ELF-1 (cell line): ENCODE data around the gene THSD7A.
A peak's percentile ranks its signal among the peaks of the same experiment; 100 is the strongest.

Source experiments
- DNase-seq: peaks from one replicate; pipeline ENCODE4 v3.0.0-alpha.2; 2016; ENCODE audit warnings: low read depth, low spot score

The THSD7A gene

DNA sequence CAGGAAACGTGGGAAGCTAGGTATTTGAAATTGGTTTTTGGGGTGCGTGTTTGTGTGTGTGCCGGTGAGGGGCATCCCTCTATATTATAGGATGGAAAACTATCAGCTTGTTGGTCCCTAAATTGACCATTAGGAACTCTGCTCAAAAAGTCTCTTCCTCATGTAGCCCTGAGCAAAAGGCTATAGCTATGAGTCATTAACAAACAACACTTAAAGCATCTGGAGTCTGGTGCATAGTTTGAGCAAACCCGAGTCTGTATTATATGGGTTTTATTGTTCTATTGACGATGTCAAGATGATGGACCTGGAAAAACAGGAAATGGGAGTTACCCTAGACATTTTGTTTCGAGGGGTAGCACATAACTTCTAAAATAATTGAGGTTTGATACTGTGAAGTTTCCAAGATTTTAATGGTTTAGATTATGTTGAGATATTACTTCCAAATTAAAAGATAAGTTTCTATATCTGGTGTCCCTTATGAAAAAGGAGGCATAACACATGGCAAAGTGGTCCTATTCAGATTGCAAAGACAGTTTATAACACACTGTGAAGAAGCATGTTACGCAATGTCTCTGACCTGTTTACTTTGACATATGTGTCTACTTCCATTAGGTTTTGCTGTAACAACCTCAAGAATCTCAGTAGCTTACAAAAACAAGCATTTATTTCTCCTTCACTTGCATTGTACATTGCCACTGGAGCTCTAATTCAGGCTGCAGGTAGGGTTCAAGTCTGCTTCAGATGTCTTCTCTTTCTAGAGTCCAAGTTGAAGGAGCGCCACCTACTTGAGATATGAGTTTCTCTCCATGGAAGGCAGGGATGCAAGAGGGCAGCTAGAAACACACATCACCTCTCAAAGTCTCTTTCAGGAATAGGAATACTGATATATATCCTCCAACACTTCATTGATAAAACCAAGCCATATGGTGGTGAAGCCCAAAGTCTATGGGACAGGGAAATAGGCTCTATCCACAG lies 500.6 kb downstream of the THSD7A start:
- DNase-seq, result no peak

DNA sequence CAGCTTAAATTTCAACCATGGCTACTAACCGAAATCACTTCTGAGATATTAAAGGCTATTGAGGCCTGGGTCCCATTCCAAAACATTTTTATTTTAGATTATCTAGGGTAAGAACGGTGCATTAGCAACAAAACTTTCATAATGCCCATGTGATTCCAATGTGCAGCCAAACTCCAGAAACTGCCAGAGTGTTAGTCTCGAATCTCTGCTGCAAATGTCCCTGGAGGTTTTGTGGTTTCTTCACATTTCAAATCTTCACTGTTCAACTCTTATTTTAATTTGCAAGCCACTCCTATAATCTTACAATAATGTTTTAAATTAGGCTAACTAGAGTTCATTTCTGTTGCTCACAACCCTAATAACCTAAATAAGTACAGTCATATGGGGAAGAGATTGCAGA lies 501.3 kb downstream of the THSD7A start:
- no peak for DNase-seq

DNA sequence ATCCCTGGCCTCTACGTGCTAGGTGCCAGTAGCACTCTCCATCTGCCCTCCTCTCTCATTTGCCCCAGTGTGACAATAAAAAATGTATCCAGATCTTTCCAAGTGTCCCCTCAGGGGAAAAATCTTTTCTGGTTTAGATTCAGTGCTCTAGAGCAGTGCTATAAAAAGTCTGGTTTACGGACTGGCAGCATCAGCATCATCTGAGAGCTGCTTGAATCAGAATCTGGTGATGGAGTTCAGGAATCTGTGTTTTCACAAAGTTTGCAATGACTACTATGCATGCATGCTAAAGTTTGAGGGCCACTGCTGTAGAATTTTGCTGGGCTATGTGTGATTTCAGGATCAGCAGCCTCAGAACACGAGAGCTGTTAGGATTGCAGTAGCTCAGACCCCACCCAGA lies 501.8 kb downstream of the THSD7A start:
- DNase-seq, result no peak

DNA sequence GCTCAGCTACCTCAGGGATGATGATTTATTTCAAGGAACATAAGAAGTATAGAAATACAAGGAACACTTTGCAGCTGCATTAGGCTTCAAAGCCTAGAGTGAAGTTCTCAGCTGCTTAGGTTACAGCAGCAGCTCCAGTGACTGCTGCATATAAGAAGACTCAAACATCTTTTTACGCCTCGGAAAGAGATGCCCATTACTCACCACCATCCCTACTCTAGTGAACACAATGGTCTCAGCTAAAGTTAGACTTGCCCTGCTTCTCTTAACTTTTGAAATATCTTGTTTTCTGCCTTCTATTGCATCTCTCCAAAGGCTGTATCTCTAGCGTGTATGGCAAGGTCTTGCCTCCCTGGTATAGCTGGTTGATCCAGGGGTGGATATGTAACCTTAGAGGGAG lies 502.4 kb downstream of the THSD7A start:
- no peak for DNase-seq

DNA sequence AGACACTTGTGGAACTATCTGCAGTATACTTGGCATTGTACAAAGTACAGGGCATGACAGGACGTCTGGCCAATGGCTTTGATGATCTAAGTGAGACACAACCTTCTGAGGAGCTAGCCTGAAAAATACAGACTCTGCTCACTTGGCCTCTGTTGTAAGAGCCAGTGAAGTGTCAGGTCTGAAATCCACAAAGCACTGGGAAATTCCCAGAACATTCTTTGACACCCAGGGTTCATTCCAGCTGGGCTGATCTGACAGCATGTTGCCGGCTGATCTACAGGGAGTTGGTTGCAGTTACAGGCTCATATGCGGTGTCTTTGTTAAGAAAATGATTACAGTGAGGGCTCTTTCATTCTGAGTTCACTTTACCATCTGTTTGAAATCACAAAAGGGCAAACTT lies 503.7 kb downstream of the THSD7A start:
- DNase-seq, result peak; percentile 34

DNA sequence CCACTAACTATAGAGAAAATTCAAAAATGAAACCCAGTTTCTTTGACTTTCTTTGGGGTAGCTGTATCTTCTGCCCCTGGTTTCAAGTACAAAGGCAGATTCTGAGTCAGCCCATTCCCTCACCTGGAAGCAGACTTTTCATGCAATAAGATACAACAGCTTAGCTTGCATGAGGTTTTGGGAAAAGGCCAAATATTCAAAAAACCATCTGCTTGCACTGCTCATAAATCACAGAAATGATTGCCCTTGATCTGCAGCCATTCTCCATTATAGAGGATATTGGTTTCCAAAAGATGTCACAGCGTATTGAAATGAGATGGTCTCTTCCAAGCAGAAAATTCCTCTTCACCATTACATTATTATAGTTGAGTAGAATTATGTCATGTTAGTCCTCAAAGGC lies 504.4 kb downstream of the THSD7A start:
- DNase-seq, result no peak
